OCI-LY1 (cell line): ENCODE measurements around the gene NEU3.

ENCODE experiments used
- CTCF ChIP-seq: fragments of 200-600 bp; sonication (generic), shearing (Covaris generic); IDR thresholded peaks from 2 replicates; pipeline ENCODE4 v1.5.1; 2017; ENCODE audit warnings: mild to moderate bottlenecking, antibody characterized with exemption, low read length, moderate library complexity, mixed read lengths
- EZH2 ChIP-seq: fragments of 200-600 bp; sonication (generic), shearing (Covaris generic); IDR thresholded peaks from 2 replicates; pipeline ENCODE4 v1.8.0; 2017; ENCODE audit warnings: borderline replicate concordance, mixed run types, mild to moderate bottlenecking, antibody characterized with exemption, low read length, moderate library complexity, mixed read lengths

DNA sequence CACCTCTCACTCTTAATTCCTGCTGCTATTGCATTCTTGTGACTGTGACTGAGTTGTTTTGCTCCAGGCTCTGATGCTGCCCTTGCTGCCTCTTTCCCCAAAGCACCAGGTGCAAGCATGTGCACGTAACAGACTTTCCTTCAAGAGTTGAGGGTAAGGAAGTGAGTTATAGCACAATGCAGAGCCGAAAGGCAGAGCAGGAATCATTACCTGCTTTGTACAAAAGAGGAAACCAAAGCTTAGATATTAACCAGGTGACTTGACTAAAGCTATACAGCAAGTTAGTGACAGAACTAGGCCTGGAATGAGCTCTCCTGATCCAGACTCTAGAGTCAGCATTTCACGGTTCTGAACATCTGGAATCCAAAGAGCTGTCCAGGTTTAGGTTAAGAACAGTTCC lies 33.6 kb downstream of the NEU3 start:
- TF ChIP-seq EZH2 (no peak), CTCF (no peak)
